Stimulated activated CD8-positive, alpha-beta memory T cell treated with anti-CD3 and anti-CD28 coated beads, Interleukin-4, amount 100 ng/mL, for 24 hours (primary cell): ENCODE data around the gene DMRT2.

Experiments
- DNase-seq: peaks from one replicate; pipeline ENCODE4 v3.0.0-alpha.2; 2020; ENCODE audit warnings: low read depth

Gene DMRT2

GRCh38 chr9:1050125-1050895 is at the start of gene DMRT2:
Gene DMRT2, plus strand, starts transcription at chr9:1050357. Its CDS starts 1,257 bp downstream, at chr9:1051614.
- DNase-seq = no peak

GRCh38 chr9:1001838-1002237 is 48.3 kb upstream of the DMRT2 start:
- no peak for DNase-seq

GRCh38 chr9:1002678-1003077 is 47.5 kb upstream of the DMRT2 start:
- no peak for DNase-seq

- DNase-seq = no peak
Observed at GRCh38 chr9:1005043-1005667, 45.0 kb upstream of the DMRT2 start.

GRCh38 chr9:1007312-1007711 is 42.8 kb upstream of the DMRT2 start:
- DNase-seq = no peak

- DNase-seq = no peak
Observed at GRCh38 chr9:1008216-1008615, 41.9 kb upstream of the DMRT2 start.

DNA sequence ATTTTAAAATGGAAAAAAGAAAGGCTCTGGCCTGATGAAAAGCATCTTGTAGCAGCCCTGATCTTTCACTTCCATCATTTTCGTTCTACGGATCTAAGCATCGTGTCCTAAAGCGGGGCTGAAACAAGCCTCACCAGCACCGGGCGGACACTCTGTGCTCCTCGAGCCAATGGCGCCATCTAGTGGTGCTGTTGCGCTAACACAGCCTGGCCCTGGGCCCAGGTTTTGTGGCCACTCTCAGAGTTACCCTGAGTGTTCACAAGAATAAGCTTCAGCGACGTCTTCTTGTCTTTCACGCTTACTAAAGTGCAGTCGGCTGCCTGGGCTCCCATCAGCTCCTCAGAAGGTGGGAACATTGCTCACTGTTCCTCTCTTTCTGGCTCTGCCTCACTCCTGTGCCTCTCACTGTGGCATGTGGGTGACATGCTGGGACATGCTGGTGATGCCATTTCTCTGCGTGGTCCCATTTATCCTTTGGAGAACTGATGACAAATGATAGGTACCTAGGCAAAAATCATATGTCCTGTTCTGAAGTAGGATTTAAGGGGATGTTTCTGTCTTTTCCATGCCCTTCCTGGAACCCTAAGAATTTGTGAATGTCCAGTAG is 41.0 kb upstream of the DMRT2 start:
- DNase-seq = peak; percentile 47

DNA sequence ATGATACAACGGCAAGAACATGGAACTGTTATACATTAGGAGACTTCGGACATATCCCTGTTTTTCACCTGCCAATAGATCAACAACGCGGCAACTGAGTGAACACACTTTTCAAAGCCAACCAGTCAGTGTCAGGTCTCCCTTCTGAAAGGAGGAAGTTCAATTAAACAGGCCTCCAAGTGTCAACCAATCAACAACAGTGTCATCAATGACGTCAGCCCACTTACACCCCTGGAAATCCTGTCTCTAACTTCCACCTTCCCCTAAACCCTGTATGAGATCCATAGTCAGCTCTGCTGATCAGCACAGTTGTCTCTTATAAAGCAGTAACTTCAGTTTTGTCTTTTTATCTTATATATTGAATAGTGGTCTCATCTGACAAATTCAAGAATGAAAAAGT is 37.1 kb upstream of the DMRT2 start:
- no peak for DNase-seq

DNA sequence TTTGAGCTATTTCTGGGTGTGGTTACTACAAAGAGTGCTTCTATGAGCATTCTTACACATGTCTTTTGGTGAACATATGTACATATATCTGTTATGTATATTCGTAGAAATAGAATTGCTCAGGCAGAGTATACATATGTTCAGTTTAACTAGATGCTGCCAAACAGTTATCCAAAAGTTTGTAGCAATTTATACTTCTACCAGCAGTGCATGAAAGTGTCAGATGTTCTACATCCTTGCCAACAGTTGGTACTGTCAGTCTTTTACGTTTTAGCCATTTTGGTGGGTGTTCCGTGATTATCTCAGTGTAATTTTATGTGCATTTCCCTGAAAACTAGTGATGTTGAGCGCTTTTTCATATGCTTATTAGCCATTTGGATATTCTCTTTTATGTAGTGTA is 35.9 kb upstream of the DMRT2 start:
- DNase-seq = no peak

GRCh38 chr9:1014640-1015039 is 35.5 kb upstream of the DMRT2 start:
- no peak for DNase-seq

DNA sequence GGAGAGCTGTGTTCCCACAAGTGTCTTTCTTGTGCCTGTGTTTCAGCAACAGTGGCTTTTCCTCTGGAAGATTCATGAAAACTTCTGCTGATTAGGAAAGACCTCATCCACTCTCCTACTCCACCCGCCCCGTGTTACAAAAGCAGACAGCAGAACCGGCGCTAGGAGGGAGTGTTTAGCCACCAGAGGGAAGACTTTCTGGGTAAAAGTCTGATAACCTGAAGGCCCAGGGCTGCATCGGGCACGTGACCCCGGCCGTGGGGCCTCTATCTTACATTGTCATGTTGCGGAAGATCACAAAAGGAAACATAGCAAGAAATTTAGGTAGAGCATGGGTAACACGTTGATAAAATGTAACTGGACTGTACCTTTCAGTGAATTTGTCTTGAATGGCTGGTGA is 32.0 kb upstream of the DMRT2 start:
- no peak for DNase-seq

DNA sequence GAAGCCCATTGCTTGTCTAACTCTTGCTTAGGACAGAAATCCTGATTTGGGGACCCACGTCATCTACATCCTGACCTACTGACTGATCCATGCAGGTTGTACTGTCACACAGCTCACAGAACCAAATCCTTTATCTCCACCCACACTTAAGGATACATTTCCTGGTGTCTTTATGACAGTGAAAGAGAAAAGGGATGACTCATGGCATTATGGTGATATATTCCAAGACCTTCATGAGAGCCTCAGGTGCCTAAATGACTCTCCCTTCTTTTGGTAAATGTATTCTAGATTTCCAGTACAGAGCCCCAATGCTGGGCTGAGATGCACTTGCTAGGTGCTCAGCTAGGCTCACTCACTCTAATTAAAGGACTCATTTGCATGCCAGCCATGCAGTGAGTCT is 26.0 kb upstream of the DMRT2 start:
- DNase-seq = no peak

- no peak for DNase-seq
Observed at GRCh38 chr9:1025131-1025530, 25.0 kb upstream of the DMRT2 start.

DNA sequence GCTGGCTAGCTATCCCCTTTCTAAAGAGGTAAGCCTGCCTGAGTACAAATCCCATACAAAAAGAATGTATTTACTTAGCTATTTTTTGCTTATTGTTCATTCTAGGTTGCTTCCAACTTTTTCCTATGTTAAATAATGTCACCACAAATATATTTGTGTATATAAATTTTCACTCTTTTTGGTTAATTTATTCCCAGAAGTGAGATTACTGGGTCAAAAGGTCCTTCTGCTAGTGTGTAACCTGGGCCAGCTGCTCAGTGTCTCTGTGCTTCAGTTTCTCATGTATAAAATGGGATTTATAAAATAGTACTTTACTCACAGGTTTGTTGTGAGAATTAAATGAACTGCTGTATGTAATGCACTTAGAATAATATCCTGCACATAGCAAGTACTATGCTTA is 23.9 kb upstream of the DMRT2 start:
- no peak for DNase-seq

GRCh38 chr9:1028501-1029190 is 21.5 kb upstream of the DMRT2 start:
- DNase-seq = no peak

GRCh38 chr9:1031951-1032601 is 18.1 kb upstream of the DMRT2 start:
- no peak for DNase-seq

- DNase-seq = no peak
Observed at GRCh38 chr9:1034271-1034670, 15.9 kb upstream of the DMRT2 start.

DNA sequence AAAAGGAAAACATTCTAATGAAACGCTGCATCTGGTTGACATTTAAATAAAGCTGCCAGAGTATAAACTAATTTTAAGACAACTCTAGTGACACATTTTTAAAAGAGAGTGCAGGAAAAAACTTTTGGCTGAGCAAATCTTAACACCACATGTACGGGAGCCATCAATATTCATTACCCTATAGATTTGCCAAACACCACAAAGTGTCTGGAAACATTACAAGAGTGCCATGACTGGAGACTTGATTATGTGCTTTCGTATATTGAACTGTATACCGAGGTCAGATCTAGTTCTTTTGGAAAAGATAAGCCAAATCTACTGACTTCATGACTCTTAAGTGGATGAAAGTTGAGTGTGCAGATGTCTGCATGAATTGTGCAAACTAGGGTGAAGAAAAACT is 10.6 kb upstream of the DMRT2 start:
- no peak for DNase-seq

DNA sequence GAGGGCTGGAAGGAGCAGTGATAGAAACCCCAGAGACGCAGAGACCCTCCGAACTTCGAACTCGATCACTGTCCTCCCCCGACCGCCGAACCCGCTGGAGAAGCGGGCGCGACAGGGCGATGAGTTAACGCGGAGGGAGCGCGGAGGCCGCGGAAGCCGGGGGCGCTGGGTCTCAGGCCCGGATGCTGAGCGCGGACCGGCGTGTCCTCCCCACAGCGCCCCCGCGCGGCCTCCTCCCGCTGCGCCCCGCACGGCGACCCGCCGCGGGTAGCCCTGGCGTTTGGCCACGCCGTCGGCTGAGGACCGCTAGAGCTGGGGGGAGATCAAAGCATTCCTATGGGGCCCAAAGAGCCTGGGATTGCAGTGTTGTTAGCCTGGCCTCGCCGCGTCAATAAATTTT is 7.7 kb upstream of the DMRT2 start:
- no peak for DNase-seq

DNA sequence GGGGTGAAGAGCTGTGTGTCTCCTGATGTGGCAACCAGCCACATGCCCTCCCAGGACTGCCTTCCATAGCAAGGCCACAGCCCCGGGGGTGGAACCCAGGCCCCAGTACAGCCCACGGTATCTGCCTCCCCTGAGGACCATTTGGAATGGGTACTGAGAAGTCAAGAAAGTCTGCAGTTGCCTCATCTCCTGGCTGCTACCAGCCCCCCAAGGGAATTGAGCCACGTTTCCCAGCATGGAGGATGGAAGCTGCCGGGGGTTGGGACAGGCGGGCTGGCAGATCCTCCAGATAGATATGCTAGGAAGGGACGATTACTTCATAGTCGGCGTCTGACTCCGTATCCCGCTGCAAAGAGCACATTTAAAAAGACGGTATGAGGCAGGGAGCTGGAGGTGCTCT is 5.5 kb upstream of the DMRT2 start:
- DNase-seq = no peak

DNA sequence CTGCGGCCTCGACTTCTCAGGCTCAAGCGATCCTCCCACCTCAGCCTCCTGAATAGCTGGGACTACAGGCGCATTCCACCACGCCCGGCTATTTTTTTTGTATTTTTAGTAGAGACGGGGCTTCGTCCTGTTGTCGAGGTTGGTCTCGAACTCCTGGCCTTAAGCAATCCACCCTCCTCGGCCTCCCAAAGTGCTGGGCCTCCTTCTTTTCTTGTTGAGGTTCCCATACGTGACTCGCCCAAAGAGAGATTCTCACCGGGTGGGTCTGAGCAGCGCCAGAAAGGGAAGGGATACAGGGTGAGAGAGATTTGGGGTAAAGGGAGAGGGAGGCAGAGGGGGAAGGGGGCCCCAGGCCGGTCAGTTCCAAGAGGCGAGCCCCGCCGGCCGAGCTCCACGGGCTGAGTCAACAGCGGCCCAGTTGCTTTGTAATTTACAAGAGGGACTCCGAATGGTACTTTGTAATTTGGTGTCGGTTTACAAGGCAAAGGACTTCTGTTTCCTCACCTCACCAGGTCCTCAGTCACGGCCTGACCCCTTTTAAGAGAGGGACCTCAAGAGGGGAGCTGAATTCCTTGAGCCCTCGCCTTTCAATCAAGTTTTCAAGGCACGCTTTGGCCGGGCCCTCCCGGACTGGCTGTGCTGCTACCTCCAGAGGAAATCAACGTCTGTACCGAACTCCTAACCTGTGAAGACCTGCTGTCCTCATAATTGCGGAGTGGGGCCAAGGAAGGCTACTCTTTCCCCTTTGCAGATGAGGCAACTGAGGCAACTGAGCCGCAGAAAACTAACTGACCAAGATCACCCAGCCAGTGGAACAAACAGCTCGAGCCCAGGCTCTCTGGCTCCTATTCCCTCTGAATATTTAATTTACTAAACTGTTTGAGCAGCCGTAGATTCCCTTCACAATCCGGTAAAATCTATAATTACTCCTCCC is 3.3 kb upstream of the DMRT2 start:
- no peak for DNase-seq
